GM19240 (cell line): ENCODE results near the gene PBX2.

Experiments
- DNase-seq: peaks from one replicate; pipeline ENCODE4 v3.0.0; 2011; ENCODE audit warnings: low spot score; ENCODE audit not compliant: insufficient read length

PBX2 gene

GRCh38 chr6:32173051-32173727, 16.8 kb downstream of the PBX2 start:
- DNase-seq, result no peak

DNA sequence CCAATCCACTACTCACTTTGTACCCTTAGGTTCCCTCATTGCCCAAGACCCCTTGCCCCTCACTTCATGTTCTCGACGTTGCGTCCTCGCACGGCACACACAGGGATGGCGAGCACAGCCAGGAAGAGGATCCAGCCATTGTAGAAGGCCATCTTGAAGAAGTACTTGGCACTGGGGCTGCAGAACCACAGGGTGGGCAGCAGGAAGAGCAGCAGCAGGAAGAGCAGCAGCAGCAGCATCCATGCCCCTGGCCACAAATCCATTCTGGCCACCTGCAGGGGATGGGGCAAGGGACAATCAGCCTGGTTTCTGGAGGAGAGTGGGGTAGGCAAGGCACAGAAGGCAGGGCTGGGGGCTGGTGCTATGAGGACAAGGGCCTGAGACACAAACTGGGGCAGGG, 18.8 kb downstream of the PBX2 start:
- DNase-seq, result no peak

- no peak for DNase-seq
Observed at GRCh38 chr6:32170294-32170693, 19.7 kb downstream of the PBX2 start.

DNA sequence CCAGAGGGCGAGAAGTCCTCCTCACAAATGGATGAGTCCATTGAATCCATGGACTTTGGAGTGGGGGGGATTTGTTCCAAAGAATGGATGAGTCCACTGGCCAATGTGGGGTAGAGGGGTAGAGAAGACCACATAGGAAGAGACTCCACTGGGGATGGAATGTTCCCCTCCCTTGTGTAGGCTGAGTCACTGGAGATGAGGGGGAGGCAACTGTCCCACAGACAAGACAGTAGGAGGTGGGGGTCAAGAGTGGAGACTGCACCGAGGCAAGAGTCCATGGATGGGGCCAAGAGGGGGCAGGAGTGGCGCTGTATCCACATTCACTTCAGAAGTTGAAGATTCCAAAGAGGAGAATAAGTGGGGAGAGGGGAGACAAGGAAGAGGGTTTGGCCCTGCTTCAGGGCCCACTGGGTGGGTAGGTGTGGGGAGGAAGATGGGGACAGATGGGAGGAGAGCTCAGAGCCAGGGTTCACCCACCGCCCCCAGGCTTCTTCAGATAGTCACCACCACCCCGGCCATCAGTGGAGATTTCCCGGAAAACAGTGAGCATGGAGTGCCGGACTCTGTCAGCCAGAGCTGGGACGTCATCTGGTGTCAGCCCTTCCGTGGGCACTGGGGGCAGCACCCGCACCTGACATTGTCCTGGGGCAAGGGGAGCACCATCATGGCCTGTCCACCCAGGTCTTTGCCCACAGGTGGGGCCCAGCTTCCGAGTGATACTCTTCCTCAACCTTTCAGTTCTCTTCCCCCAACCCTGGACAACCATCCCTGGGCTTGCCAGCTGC, 21.0 kb downstream of the PBX2 start:
- no peak for DNase-seq

- DNase-seq, result no peak
Observed at GRCh38 chr6:32168350-32168749, 21.7 kb downstream of the PBX2 start.

DNA sequence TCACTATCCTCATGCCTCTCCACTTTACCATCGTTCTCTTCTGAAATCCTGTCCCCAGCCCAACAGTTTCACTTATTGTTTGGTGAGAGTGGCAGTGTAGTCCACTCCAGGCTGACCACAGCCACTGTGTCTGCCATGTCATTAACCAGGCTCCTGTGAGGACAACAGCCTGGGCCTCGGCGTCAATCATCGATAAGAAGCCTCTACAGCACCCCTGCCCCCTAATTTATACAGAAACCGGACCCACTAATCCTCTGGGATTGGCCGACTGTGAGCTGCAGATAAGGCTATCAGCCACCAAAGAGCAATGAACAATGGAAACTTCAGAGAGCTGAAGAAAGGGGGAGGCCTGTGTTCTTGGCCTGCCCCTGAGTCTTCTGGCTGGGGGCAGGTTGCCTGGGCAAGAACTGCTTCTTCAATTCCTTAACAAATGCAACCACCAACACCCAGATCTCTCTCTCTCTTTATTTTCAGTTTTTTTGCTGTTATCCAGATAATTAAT, 22.2 kb downstream of the PBX2 start:
- DNase-seq, result no peak

DNA sequence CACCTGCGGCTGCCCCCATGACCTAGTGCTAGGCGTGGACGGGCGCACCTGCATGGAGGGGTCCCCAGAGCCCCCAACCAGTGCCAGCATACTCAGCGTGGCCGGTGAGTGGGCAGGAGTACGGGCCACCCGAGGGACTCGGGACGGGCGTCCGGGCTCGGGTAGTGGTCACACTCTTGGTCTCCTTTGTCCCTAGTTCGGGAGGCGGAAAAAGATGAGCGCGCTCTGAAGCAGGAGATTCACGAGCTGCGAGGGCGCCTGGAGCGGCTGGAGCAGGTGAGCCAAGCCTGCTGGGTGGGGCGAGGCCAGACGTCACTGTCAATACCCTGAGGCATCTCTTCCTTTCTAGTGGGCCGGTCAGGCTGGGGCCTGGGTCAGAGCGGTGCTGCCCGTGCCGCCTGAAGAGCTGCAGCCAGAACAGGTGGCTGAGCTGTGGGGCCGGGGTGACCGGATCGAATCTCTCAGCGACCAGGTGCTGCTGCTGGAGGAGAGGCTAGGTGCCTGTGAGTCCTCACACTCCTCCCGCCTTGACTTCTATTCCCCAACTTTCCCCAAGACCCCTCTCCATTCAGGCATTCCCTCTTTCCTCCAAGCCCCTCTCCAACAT, 22.7 kb downstream of the PBX2 start:
- no peak for DNase-seq

DNA sequence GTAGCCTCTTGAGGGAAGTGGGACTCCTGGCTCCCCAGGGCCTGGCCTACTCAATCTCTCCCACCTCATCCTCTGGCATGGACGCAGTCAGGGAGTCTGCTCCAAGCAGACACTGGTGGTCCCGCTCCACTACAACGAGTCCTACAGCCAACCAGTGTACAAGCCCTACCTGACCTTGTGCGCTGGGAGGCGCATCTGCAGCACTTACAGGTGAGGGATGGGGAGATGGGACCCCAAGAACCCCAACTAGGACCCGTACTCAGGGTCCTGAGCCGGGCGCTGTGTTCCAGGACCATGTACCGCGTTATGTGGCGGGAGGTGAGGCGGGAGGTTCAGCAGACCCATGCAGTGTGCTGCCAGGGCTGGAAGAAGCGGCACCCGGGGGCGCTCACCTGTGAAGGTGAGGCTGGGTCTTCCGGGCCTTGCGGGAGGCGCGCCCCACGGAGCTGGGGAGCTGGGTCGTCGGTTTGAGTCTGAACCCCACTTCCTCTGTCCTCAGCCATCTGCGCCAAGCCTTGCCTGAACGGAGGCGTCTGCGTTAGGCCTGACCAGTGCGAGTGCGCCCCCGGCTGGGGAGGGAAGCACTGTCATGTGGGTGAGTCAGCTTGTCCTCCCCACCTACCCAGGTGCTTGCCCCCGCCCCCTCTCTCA, 23.5 kb downstream of the PBX2 start:
- no peak for DNase-seq

GRCh38 chr6:32164295-32164694, 25.7 kb downstream of the PBX2 start, which contains the start of gene EGFL8:
TSS of gene EGFL8 (plus strand) at chr6:32164595. CDS start at chr6:32166166, 1,571 bp downstream.
- DNase-seq, result no peak

- DNase-seq, result no peak
Observed at GRCh38 chr6:32163559-32164258, 26.3 kb downstream of the PBX2 start.

GRCh38 chr6:32158052-32158451, 31.9 kb downstream of the PBX2 start:
- no peak for DNase-seq

DNA sequence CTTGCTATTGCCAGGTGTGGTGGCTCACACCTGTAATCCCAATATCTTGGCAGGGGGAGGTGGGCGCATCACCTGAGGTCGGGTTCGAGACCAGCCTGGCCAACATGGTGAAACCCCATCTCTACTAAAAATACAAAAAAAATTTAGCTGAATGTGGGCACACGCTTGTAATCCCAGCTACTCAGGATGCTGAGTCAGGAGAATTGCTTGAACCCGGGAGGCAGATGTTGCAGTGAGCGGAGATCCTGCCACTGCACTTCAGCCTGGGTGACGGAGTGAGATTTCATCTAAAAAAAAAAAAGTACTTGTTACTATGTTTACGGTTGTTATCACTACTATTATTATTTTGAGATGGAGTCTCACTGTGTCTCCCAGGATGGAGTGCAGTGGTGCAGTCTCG, 33.1 kb downstream of the PBX2 start:
- DNase-seq, result no peak

DNA sequence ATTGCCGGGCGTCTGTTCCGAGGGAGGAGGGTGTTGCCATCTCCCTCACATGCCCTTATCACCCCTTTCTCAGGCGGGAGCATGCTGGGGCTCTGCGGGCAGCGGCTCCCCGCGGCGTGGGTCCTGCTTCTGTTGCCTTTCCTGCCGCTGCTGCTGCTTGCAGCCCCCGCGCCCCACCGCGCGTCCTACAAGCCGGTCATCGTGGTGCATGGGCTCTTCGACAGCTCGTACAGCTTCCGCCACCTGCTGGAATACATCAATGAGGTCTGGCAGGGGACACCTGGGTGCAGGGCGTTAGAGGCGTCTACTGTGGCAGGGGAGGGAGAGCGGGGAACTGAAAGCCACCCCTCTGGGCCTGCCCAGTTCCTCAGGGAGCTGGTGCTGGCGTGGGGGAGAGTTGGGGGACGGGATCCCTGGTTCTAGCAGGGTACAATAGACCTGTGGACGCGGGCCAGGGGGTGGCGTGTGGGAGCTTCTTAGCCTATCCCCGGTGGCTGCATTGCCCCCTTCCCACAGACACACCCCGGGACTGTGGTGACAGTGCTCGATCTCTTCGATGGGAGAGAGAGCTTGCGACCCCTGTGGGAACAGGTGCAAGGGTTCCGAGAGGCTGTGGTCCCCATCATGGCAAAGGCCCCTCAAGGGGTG, 35.4 kb downstream of the PBX2 start:
- peak; percentile 84 for DNase-seq

DNA sequence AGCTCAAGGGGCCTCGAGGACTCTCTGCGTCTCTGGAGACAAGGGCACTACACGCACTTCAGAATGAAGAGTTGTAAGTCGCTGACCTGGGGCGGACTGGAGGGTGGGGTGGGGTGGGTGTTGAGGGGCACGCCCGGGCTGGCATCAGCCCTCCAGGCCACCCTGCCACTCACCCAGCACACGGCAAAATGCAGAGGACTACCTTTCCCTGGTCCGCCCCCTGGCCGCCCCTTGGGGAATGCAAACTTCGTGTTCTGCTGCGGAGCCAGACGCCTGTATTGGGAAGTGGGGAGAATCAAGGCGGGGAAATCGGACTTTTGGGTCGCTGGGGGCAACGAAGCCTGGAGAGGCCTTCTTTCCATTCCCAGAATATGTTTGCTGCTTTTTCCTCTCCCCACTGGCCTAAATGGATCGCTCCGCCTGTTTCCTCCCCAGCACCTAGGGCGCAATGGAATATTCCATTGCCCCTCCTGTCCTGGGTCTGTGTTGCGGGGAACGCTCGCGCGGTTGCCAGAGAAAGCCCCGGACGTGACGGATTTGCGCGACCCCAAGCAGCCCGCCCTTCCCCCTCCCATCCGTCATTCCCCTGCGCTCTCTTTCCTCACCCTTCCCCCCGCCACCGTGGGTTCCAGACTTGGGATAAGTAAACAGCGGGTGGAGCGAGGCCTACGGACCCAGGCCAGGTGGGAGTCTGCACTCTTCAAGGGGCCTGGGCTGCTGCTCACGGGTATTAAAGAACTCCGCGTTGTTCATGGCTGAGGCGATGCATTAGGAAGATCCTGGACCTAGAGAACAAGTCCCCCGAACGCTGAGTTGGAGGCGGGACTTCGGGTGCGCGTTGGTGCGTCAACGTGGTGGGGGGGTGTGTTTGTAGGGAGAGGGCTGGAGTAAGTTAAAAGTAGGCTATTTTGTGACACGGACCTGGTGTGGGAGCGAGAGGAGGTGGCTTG, 36.2 kb downstream of the PBX2 start, which contains the start of gene PPT2:
Gene PPT2 (plus strand): TSS at position 578 of the 950 bp plus-strand sequence. CDS start 454 bp downstream, outside the sequence.
- no peak for DNase-seq

DNA sequence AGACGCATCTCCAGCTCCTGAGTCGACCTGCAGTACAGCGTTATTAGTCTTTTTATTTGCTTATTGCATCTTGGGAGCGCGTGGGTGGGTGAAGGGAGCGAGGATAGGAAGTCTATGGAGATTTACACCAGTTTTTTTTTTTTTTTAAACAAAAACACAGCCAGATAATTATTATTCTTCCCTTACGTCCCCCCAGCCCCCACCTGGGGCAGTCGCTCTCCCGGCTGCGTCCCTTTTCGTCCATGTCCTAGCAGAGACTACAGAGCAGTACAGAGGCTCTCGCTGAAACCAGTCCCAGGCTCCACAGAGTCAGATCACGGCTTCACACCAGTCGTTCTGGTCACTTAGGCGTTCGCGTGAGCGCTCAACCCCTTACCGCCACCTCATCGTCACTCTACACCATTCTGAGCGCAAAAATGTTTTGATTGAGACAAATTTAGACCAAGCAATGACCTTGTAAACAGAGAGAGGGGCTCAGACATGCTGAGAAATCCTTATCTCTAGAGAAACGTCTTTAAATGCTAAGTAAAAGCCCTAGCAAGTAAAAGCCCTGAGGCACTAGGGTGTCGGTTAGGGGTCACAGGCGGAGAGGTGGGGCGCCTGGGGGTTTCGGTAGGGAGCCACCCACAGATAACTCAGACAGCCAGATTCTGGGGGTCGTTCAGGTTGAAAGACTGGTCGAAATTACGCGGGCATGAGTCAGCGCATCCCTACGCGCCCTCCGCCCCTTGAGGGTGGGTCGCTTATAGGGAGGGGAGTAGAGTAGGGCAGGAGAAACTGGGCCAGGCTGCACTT, 37.0 kb downstream of the PBX2 start:
- no peak for DNase-seq

GRCh38 chr6:32151863-32152768, 37.9 kb downstream of the PBX2 start, which contains the start of gene PRRT1:
TSS of gene PRRT1 (minus strand) at chr6:32151939. CDS start at chr6:32151827, 112 bp downstream.
- no peak for DNase-seq

DNA sequence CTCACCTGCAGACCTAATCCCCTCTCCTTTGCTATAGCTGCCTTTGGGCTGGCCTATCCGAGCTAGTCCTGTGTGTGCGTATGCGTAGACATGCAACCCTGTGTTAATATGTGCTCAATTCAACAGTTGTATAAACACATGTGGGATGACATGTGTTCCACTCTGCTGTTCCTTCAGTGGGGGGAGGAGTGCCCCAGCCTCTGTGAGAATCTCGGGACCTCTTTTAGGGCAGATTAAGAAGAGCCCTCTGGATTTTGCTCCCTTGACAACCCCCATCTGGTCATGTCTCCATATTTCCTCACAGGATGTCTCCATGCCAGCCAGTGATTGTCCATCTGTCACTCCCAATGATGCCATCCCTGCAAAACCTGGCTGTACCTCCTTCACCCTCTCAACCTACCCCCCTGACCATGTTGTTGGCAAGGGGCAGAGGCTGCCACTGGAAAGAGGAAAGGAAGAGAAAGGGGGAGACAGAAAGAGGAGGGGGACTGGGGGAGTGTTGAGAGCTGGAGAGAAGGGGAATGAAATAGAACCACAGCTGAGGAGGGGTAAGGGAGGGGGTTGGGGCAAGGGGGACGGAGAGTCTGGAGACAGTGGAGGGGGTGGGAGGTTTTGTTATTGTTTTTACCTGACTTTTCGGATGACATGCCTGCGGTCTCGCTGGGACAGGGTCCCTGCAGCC, 38.7 kb downstream of the PBX2 start:
- DNase-seq, result no peak
